GM21723 (cell line): ENCODE data around the gene TUBA4A.

ENCODE experiments used
- ATAC-seq: cut with Tn5 transposase; IDR thresholded peaks from one replicate; pipeline ENCODE4 v1.9.1; 2021; ENCODE audit warnings: mild to moderate bottlenecking, moderate library complexity; ENCODE audit not compliant: unreplicated experiment

Gene TUBA4A

GRCh38 chr2:219253753-219254589, at the start of gene TUBA4A:
TSS of gene TUBA4A (minus strand) at chr2:219253918. CDS start at chr2:219253858, 60 bp downstream.
- peak; percentile 55 for ATAC-seq

- ATAC-seq = no peak
Observed at GRCh38 chr2:219302412-219302968, 48.8 kb upstream of the TUBA4A start.

DNA sequence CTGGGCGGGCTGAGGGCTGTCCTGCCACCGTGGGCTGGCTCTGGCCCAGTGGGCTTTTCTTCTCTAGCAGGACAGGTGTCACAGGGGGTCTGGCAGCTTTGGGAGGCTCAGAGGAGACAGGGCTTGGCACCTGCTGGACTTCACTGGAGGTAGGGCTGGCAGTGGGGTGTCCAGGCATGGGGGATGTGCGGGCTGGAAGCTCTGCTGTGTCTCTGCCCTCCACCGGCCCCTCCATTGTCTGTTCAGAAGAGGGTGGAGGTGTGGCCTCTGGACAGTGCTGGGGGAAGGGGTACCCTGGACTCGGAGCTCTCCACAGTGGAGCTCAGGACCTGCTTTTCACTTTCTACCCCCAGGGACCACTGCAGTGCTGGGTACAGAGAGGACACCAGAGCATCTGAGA, 46.3 kb upstream of the TUBA4A start:
- no peak for ATAC-seq

DNA sequence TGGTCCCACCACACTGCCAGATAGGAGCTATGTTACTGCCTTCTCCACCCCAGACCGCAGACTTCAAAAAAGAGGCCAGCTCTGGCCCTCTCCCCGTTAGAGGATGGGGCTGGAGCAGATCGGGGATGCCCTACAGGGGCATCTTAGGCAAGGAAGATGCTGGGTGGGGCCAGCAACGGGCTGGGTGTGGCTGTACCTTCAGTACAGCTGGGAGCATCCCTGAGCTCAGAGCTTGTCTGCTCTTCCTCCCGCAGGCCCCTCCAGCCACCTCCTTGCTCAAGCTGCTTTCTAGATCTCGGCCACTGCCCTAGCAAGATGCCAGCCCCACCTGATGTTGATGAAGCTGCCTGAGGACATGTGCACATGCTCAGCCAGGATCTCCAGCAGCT, 45.6 kb upstream of the TUBA4A start:
- no peak for ATAC-seq

- ATAC-seq = peak; percentile 62
Observed at GRCh38 chr2:219298759-219299371, 45.1 kb upstream of the TUBA4A start.

DNA sequence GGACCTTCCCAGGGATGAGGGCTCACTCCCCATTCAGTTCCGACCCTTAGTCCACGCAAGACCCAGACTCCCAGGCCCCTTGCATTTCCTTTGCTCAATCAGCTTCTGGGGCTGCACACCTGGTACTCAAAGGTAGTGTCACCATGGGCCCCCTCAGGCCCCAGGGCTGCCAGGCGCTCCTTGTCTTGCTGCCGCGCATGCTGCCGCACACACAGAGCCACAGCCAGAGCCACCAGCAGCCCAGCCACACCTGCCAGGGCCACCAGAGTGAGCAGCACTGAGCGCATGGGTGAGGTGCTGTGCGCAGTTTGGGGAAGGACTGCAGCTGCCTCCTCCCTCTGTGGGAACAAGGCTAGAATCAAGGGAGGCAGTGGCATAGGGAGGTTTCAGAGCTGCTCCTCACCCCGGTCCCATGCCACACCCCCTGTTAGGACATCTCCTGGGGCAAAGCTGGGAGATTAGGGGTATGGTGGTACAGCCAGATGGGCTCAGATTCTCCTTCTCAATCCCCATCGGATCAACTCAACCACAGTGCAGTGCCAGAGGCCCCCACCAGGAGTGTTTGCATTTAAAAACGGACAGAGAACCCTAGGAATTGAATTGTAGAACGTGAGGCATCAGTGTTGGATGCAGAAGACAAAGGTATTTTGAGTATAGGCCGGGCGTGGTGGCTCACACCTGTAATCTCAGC, 44.2 kb upstream of the TUBA4A start:
- no peak for ATAC-seq

- no peak for ATAC-seq
Observed at GRCh38 chr2:219296631-219297391, 43.1 kb upstream of the TUBA4A start.

DNA sequence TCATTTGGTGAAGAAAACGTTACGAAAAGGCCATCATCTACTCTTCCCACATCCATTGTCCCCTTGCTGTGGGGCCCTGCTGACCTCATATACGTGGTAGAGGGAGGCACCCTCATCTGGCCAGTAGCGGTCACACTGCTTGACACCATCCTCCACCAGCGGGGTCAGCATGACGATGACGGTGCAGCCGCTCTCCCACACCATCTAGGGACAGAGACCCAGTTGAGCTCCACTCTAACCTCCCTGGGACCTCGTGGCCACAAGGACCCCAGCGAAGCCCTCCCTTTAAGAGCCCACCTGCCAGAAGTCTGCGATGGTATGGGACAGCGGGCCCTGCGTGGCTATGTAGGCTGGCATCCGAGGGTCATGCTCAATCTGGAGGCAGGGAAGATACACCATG, 42.4 kb upstream of the TUBA4A start:
- no peak for ATAC-seq

DNA sequence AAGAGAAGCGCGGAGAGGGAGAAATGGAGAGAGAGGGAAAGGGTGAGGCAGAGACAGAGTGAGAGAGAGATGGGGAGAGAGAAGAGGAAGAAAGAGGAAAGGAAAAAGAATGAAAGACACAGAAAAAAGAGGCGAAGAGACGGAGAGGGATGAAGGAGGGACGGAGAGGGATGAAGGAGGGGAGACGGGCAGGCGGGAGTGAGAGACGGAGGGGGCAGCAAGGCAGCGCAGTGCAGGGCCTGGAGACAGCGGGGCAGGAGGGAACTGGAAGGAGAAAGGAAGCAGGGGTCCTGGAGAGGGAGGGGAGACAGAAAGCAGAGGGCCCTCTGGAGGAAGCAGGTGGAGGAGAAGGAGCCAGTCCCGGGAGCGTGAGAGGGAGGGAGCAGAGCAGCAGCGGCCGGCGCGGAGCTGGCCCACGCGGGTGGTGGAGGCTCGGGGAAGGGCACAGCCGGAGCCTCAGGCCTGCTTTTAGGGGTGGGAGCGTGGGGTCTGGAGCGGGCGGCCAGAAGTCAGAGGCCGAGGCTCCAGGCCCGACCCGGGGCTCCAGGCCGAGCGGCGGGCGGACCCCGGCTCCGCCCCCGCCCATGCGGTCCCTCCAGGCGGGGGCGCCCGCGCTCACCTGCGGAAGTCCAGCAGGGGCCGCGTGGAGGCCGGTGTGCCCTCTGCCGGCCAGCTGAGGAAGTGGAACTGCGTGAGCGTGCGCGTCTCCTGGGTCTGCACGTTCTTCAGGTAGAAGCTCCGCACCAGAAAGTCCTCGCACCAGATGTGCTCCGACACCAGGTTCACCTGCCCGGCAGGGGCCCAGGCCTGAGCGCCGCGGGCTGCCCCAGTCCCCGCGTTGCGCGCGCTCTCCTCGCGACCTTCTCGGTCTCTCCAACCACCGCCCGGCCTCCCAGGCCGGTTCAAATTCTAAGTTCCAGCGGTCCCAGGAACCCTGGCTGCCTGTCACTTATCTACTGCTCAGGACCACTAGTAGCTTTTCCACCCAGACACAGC, 40.9 kb upstream of the TUBA4A start:
- peak; percentile 90 for ATAC-seq

GRCh38 chr2:219293736-219294231, 40.1 kb upstream of the TUBA4A start:
- no peak for ATAC-seq

DNA sequence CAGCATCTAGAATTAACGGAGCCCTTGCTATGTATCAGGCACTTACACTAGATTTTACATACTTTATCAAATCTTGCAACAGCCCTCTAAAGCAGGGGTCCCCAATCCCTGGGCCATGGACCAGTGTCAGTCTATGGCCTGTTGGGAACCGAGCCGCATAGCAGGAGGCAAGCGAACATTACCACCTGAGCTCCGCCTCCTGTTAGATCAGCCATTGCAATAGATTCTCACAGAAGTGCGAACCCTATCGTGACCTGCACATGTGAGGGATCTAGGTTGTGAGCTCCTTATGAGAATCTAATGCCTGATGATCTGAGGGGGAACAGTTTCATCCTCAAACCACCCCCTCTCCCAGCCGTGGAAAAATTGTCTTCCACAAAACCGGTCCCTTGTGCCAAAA, 38.9 kb upstream of the TUBA4A start:
- ATAC-seq = no peak

DNA sequence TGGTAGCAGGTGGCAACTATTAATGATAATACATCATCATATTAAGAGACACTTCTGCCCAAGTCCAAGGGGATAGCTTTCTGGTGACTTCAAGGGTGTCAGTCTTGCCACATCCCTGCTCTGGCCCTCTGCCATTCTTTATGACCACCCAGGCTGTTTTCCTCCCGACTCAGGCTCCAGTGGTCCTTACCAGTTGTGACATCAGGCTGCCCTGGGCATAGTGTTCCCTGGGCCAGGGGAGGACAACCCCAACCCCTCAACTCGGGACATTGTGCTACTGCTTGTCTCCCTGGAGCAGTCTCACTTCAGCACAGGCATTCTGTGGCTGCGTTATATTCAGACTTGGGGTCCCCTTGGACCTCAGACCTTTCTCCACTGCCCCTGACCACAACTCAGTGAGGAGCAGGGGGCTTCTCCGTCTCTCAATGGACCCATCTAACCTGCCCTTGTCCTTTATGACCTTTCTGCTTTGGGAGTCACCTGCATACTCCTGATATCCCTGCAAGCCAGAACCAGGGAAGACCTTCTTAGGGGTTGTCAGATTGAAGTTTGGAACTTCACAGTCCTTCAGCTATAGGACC, 38.3 kb upstream of the TUBA4A start:
- ATAC-seq = no peak

DNA sequence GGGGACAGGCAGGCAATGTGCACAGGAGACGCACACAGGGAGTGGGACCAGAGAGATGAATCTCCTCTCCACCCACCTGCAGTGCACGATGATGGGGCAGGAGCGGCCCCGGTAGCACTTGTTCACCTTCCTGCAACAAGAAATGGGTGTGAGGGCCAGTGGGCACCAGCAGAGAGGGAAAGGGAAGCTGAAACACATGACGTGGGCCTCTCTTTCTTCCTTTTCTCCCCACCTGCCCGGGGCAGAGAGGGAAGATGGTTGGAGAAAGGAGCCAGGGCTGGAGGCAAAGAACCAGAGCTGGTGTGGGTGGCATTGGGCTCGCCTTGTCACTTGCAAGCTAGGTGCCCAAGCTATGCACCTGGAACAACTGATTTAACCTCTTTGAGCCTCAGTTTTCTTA, 37.7 kb upstream of the TUBA4A start:
- no peak for ATAC-seq

GRCh38 chr2:219290381-219291171, 36.9 kb upstream of the TUBA4A start:
- no peak for ATAC-seq

GRCh38 chr2:219289537-219290361, 36.0 kb upstream of the TUBA4A start:
- no peak for ATAC-seq

GRCh38 chr2:219289195-219289536, 35.4 kb upstream of the TUBA4A start:
- ATAC-seq = no peak

GRCh38 chr2:219287580-219288265, 34.0 kb upstream of the TUBA4A start:
- no peak for ATAC-seq
